Endodermal cell (in vitro differentiated cells): ENCODE results near the gene COL5A1. TPM values are rescaled to one million over a fixed set of nuclear protein-coding genes. Genes with fewer than 3 reads are reported as not detected.

Experiments
- DNase-seq: peaks from one replicate; pipeline ENCODE4 v3.0.0-alpha.2; 2017
- H3K27ac ChIP-seq: 2 replicates; pipeline ENCODE4 v1.5.1; 2013; ENCODE audit warnings: mild to moderate bottlenecking, low read depth, low read length, moderate library complexity
- H3K27me3 ChIP-seq: 2 replicates; pipeline ENCODE4 v1.6.1; 2013; ENCODE audit warnings: mild to moderate bottlenecking, low read length, moderate library complexity; ENCODE audit not compliant: insufficient read depth, control insufficient read depth, poor library complexity, severe bottlenecking
- H3K36me3 ChIP-seq: 2 replicates; pipeline ENCODE4 v1.7.0; 2013; ENCODE audit warnings: mild to moderate bottlenecking, low read length, moderate library complexity; ENCODE audit not compliant: control insufficient read depth, insufficient read depth
- H3K4me1 ChIP-seq: one replicate; pipeline ENCODE4 v1.7.0; 2013; ENCODE audit warnings: low read length; ENCODE audit not compliant: control insufficient read depth, insufficient read depth
- H3K4me3 ChIP-seq: 2 replicates; pipeline ENCODE4 v1.5.1; 2013; ENCODE audit warnings: mild to moderate bottlenecking, low read length, moderate library complexity
- H3K9ac ChIP-seq: 2 replicates; pipeline ENCODE4 v1.6.1; 2013; ENCODE audit warnings: mild to moderate bottlenecking, low read length, moderate library complexity; ENCODE audit not compliant: poor library complexity, severe bottlenecking; ENCODE audit errors: extremely low read depth
- H3K9me3 ChIP-seq: 2 replicates; pipeline ENCODE4 v1.6.1; 2013; ENCODE audit warnings: mild to moderate bottlenecking, low read length, moderate library complexity; ENCODE audit not compliant: control insufficient read depth
- H3K27ac Mint-ChIP-seq: 2 replicates; pipeline ENCODE4 v1.8.0; 2020; ENCODE audit warnings: mixed read lengths
- H3K27me3 Mint-ChIP-seq: 2 replicates; pipeline ENCODE4 v1.8.0; 2021; ENCODE audit warnings: mild to moderate bottlenecking, mixed read lengths; ENCODE audit not compliant: insufficient read depth
- H3K36me3 Mint-ChIP-seq: 2 replicates; pipeline ENCODE4 v1.8.0; 2020; ENCODE audit warnings: low read depth, mixed read lengths
- H3K4me1 Mint-ChIP-seq: 2 replicates; pipeline ENCODE4 v1.8.0; 2020; ENCODE audit warnings: mixed read lengths
- H3K4me3 Mint-ChIP-seq: 2 replicates; pipeline ENCODE4 v1.8.0; 2020; ENCODE audit warnings: mild to moderate bottlenecking, moderate library complexity, mixed read lengths
- H3K9me3 Mint-ChIP-seq: 2 replicates; pipeline ENCODE4 v1.8.0; 2020; ENCODE audit warnings: mild to moderate bottlenecking, mixed read lengths
- WGBS, 2 experiments: methylation state at CpG; one replicate each; pipeline versions ENCODE4 v1.1.5 to v1.1.7; 2013; ENCODE audit warnings: missing lambda C conversion rate in 2 of 2, mixed read lengths in 1 of 2; ENCODE audit not compliant: insufficient coverage in 1 of 2, insufficient read length in 1 of 2; 5-methylcytosine and 5-hydroxymethylcytosine counted together
- total RNA-seq, 2 donors: library from RNA; stranded (reverse); fragmentation: NEBNext Ultra II Directional in 1 of 2; extraction: Animal tissue kit (Norgen Biotek cat#: 25700) in 1 of 2; gene quantifications; 2 replicates in 1 of 2; 3 replicates in 1 of 2; pipeline ENCODE4 v1.2.1, GENCODE V29; 2021
- TF ChIP-seq, protein P1 (sequence below): fragments of 200-600 bp; sonication (generic); conservative IDR thresholded peaks from 2 replicates; pipeline ENCODE4 v1.5.0; 2021; ENCODE audit warnings: antibody characterized with exemption, mild to moderate bottlenecking

The COL5A1 gene
- total RNA-seq, 2 donors from 2014 or later = 65.3 to 76.6 TPM

DNA sequence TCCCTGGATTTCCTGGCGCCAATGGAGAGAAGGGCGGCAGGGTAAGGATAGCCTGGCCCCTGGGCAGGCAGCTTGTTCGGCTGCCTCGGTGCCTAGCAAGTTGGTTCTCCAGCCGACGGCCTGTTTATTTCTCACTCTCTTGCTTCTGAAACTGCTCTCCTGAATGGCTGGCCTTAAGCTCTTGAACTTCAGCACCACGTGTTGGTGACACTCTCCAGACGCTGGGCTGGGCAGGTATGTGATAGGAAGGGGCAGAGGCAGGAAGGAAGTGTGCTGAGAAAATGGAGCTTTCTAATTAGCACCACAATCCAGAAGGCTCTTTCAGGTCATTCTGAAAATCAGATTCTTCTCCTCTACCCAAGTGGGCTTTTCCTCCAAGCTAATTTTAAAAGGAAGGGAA is 147.6 kb downstream of the COL5A1 start:
- WGBS, 2 experiments = 84 to 88% methylated on average over 8 of the region's 8 CpGs
- TF ChIP-seq, protein P1, sequence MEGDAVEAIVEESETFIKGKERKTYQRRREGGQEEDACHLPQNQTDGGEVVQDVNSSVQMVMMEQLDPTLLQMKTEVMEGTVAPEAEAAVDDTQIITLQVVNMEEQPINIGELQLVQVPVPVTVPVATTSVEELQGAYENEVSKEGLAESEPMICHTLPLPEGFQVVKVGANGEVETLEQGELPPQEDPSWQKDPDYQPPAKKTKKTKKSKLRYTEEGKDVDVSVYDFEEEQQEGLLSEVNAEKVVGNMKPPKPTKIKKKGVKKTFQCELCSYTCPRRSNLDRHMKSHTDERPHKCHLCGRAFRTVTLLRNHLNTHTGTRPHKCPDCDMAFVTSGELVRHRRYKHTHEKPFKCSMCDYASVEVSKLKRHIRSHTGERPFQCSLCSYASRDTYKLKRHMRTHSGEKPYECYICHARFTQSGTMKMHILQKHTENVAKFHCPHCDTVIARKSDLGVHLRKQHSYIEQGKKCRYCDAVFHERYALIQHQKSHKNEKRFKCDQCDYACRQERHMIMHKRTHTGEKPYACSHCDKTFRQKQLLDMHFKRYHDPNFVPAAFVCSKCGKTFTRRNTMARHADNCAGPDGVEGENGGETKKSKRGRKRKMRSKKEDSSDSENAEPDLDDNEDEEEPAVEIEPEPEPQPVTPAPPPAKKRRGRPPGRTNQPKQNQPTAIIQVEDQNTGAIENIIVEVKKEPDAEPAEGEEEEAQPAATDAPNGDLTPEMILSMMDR = no peak
- H3K4me1 ChIP-seq = no peaks in the 10 kb centered on the region
- H3K9ac ChIP-seq = no peak overlapping the region
- Mint-ChIP-seq H3K36me3 (peaks cover 6% of the 10 kb centered on the region), H3K9me3 (no peaks in the 10 kb centered on the region), H3K27ac (no peak overlapping the region), H3K4me1 (no peaks in the 10 kb centered on the region), H3K4me3 (no peak overlapping the region), H3K27me3 (no peaks in the 10 kb centered on the region)
- DNase-seq = no peak
- H3K36me3 ChIP-seq = no peaks in the 10 kb centered on the region
- no peaks in the 10 kb centered on the region for H3K9me3 ChIP-seq
- no peak overlapping the region for H3K4me3 ChIP-seq
- no peak overlapping the region for H3K27ac ChIP-seq
- no peaks in the 10 kb centered on the region for H3K27me3 ChIP-seq

DNA sequence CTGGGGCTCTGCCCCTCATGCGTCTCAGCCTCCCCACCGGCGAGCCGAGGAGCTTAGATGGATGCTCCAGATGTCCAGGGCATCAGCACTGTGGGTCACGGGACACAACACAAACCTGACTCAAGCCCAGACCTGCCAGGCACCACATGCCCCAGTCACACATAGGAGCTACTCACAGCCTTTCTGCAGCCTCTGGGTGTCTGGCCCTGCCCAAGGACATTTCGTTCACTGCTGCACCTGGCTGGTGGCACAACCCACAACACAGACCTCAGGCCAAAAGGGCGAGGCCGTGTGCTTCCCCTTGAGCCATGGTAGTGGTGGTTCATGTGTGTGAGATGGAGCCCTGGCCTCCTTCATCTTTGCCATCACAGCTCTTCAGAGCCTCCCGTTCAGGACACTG is 149.4 kb downstream of the COL5A1 start:
- Histone ChIP-seq H3K27ac (no peak overlapping the region), H3K36me3 (no peaks in the 10 kb centered on the region), H3K27me3 (no peaks in the 10 kb centered on the region), H3K9me3 (no peaks in the 10 kb centered on the region), H3K4me1 (no peaks in the 10 kb centered on the region), H3K4me3 (no peak overlapping the region), H3K9ac (no peak overlapping the region)
- Mint-ChIP-seq H3K9me3 (no peaks in the 10 kb centered on the region), H3K4me3 (no peak overlapping the region), H3K4me1 (no peaks in the 10 kb centered on the region), H3K27me3 (no peaks in the 10 kb centered on the region), H3K36me3 (peaks cover 6% of the 10 kb centered on the region), H3K27ac (no peak overlapping the region)
- TF ChIP-seq, protein P1 = no peak
- 92 to 97% methylated on average over 6 to 9 of the region's 9 CpGs for WGBS, 2 experiments
- DNase-seq = no peak

DNA sequence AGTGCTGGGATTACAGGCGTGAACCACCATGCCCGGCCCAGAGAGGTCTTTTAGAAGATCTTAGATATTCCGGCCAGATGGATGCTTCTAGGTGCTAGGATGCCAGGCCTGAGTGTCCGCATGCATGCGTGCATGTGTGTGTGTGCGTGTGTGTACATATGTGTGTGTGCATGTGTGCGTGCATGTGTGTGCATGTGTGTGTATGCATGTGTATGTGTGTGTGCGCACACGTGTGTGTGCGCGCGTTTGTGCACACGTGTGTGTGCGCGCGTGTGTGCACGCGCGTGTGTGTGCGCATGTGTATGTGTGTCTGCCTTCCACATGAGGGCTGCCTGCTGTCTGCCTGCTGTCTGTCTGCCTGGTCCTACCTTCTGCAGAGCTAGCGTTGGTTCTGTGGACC is 151.0 kb downstream of the COL5A1 start:
- H3K27ac Mint-ChIP-seq = no peak overlapping the region
- TF ChIP-seq, protein P1 = no peak
- H3K4me1 Mint-ChIP-seq = no peaks in the 10 kb centered on the region
- no peak overlapping the region for H3K27ac ChIP-seq
- H3K36me3 ChIP-seq = no peaks in the 10 kb centered on the region
- no peak for DNase-seq
- no peaks in the 10 kb centered on the region for H3K9me3 Mint-ChIP-seq
- no peaks in the 10 kb centered on the region for H3K9me3 ChIP-seq
- no peak overlapping the region for H3K9ac ChIP-seq
- H3K36me3 Mint-ChIP-seq = peaks cover 6% of the 10 kb centered on the region
- 91 to 100% methylated on average over 5 to 21 of the region's 21 CpGs for WGBS, 2 experiments
- no peak overlapping the region for H3K4me3 ChIP-seq
- H3K27me3 Mint-ChIP-seq = no peaks in the 10 kb centered on the region
- no peak overlapping the region for H3K4me3 Mint-ChIP-seq
- H3K4me1 ChIP-seq = no peaks in the 10 kb centered on the region
- no peaks in the 10 kb centered on the region for H3K27me3 ChIP-seq
